ENCODE results near the gene ADGRL3.

ADGRL3 gene

DNA sequence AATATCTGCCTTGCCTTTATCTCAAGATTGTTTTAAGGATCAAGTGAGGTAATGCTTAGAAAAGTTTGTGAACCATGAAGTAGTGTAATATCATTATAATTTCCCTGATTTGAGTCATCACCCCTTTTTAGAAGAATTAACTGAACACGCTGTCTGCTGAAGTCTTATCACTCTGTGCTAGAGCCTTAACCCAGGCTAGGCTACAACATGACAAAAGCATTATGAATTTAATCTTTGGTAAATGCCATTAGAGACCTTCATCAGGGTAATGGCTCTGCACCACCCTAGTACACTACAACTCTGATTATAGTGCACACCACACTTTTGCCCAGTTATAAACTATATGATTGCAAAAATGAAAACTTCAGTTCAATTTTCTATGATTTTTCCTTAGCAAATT is 118.3 kb downstream of the ADGRL3 start:
- H4K20me1 ChIP-seq (ENCODE audit: insufficient read depth, low read length): no peaks in the 10 kb centered on the region
- H2AFZ ChIP-seq (ENCODE audit: low read length): no peak overlapping the region
- no peak overlapping the region for H3K9ac ChIP-seq (ENCODE audit: low read length)
- H3K4me3 ChIP-seq (ENCODE audit: low read depth, low read length, poor library complexity, severe bottlenecking): no peak overlapping the region
- H3K9me3 ChIP-seq (ENCODE audit: low read length): no peaks in the 10 kb centered on the region
- H3K4me1 ChIP-seq (ENCODE audit: insufficient read depth, low read length, severe bottlenecking): no peaks in the 10 kb centered on the region
- no peaks in the 10 kb centered on the region for H3K27me3 ChIP-seq (ENCODE audit: insufficient read depth, low read length)
- no peaks in the 10 kb centered on the region for H3K36me3 ChIP-seq (ENCODE audit: insufficient read depth, low read length)
- H3K27ac ChIP-seq (ENCODE audit: low read depth, low read length, poor library complexity, severe bottlenecking): no peak overlapping the region
- H3K4me2 ChIP-seq (ENCODE audit: low read length): no peak overlapping the region
- no peaks in the 10 kb centered on the region for H3K9me2 ChIP-seq (ENCODE audit: low read depth, low read length)
- no peaks in the 10 kb centered on the region for H3F3A ChIP-seq (ENCODE audit: insufficient read depth, low read length)
- H3K79me2 ChIP-seq (ENCODE audit: insufficient read depth, low read length): no peaks in the 10 kb centered on the region
- TF ChIP-seq, protein P1, sequence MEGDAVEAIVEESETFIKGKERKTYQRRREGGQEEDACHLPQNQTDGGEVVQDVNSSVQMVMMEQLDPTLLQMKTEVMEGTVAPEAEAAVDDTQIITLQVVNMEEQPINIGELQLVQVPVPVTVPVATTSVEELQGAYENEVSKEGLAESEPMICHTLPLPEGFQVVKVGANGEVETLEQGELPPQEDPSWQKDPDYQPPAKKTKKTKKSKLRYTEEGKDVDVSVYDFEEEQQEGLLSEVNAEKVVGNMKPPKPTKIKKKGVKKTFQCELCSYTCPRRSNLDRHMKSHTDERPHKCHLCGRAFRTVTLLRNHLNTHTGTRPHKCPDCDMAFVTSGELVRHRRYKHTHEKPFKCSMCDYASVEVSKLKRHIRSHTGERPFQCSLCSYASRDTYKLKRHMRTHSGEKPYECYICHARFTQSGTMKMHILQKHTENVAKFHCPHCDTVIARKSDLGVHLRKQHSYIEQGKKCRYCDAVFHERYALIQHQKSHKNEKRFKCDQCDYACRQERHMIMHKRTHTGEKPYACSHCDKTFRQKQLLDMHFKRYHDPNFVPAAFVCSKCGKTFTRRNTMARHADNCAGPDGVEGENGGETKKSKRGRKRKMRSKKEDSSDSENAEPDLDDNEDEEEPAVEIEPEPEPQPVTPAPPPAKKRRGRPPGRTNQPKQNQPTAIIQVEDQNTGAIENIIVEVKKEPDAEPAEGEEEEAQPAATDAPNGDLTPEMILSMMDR (IDR thresholded peaks at IDR 0.05; ENCODE audit: low read length): no peak
- TF ChIP-seq EZH2 (IDR thresholded peaks at IDR 0.05; ENCODE audit: borderline replicate concordance, low read length): no peak

DNA sequence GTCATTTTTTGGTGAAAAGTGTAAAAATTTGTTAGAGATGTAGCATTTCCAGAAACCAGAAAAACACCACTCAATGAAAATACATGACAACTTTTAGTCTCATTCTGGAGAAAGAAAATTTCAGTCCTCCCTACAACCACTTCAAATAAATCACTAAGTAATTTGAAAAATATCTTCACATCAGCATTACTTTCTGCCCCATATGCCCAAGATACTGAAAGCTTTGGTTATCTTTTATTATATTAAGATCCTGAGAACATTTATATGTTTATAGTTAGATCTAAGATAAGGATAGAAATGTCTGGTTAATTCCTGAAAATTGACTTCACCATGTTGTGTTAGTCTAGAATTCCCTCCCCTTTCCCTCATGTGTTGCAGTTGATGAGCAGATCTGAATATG is 119.0 kb downstream of the ADGRL3 start:
- no peaks in the 10 kb centered on the region for H3K4me1 ChIP-seq (ENCODE audit: insufficient read depth, low read length, severe bottlenecking)
- no peaks in the 10 kb centered on the region for H3K36me3 ChIP-seq (ENCODE audit: insufficient read depth, low read length)
- no peaks in the 10 kb centered on the region for H3F3A ChIP-seq (ENCODE audit: insufficient read depth, low read length)
- no peak overlapping the region for H3K9ac ChIP-seq (ENCODE audit: low read length)
- H3K79me2 ChIP-seq (ENCODE audit: insufficient read depth, low read length): no peaks in the 10 kb centered on the region
- H4K20me1 ChIP-seq (ENCODE audit: insufficient read depth, low read length): no peaks in the 10 kb centered on the region
- no peaks in the 10 kb centered on the region for H3K9me3 ChIP-seq (ENCODE audit: low read length)
- TF ChIP-seq, protein P1 (IDR thresholded peaks at IDR 0.05; ENCODE audit: low read length): no peak
- TF ChIP-seq EZH2 (IDR thresholded peaks at IDR 0.05; ENCODE audit: borderline replicate concordance, low read length): no peak
- no peak overlapping the region for H3K4me3 ChIP-seq (ENCODE audit: low read depth, low read length, poor library complexity, severe bottlenecking)
- no peak overlapping the region for H3K4me2 ChIP-seq (ENCODE audit: low read length)
- H3K27me3 ChIP-seq (ENCODE audit: insufficient read depth, low read length): no peaks in the 10 kb centered on the region
- H3K9me2 ChIP-seq (ENCODE audit: low read depth, low read length): no peaks in the 10 kb centered on the region
- no peak overlapping the region for H3K27ac ChIP-seq (ENCODE audit: low read depth, low read length, poor library complexity, severe bottlenecking)
- no peak overlapping the region for H2AFZ ChIP-seq (ENCODE audit: low read length)

DNA sequence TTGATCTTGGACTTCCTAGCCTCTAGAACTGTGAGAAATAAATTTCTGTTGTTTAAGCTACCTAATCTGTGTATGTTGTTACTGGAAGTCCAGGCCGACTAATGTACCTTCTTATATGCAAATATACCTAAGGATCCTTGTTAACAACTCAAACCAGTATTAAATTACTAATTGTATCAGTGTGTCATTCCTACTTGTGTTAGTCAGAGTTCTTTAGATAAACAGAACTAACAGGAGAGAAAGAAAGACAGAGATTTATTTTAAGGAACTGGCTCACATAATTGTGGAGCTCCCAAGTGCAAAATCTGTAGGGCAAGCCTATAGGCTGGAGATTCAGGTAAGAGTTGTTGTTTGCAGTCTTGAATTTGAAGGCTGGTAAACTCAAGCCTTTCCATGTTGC is 120.0 kb downstream of the ADGRL3 start:
- no peaks in the 10 kb centered on the region for H3K27me3 ChIP-seq (ENCODE audit: insufficient read depth, low read length)
- H3K9me3 ChIP-seq (ENCODE audit: low read length): no peaks in the 10 kb centered on the region
- no peak overlapping the region for H2AFZ ChIP-seq (ENCODE audit: low read length)
- H3K4me1 ChIP-seq (ENCODE audit: insufficient read depth, low read length, severe bottlenecking): no peaks in the 10 kb centered on the region
- no peaks in the 10 kb centered on the region for H3F3A ChIP-seq (ENCODE audit: insufficient read depth, low read length)
- H3K9me2 ChIP-seq (ENCODE audit: low read depth, low read length): no peaks in the 10 kb centered on the region
- no peaks in the 10 kb centered on the region for H4K20me1 ChIP-seq (ENCODE audit: insufficient read depth, low read length)
- H3K79me2 ChIP-seq (ENCODE audit: insufficient read depth, low read length): no peaks in the 10 kb centered on the region
- H3K4me2 ChIP-seq (ENCODE audit: low read length): no peak overlapping the region
- TF ChIP-seq EZH2 (IDR thresholded peaks at IDR 0.05; ENCODE audit: borderline replicate concordance, low read length): no peak
- TF ChIP-seq, protein P1 (IDR thresholded peaks at IDR 0.05; ENCODE audit: low read length): no peak
- H3K36me3 ChIP-seq (ENCODE audit: insufficient read depth, low read length): no peaks in the 10 kb centered on the region
- H3K27ac ChIP-seq (ENCODE audit: low read depth, low read length, poor library complexity, severe bottlenecking): no peak overlapping the region
- no peak overlapping the region for H3K9ac ChIP-seq (ENCODE audit: low read length)
- H3K4me3 ChIP-seq (ENCODE audit: low read depth, low read length, poor library complexity, severe bottlenecking): no peak overlapping the region

Measured in OCI-LY1 (cell line).